Natural killer cell (primary cell): Measurements from ENCODE around the gene DEFB132. TPM values are rescaled to one million over a fixed set of nuclear protein-coding genes. Genes with fewer than 3 reads are reported as not detected.

Experiments
- ATAC-seq, 3 donors: fragments of 150-1000 bp in 2 of 3; fragments of 200-7000 bp in 1 of 3; cut with Tn5 transposase; 1 replicate in 1 of 3; 2 replicates in 2 of 3; pipeline ENCODE4 v1.10.0; 2021; ENCODE audit warnings: mild to moderate bottlenecking in 2 of 3, moderate library complexity in 2 of 3
- DNase-seq, 2 donors: peaks; one replicate each; pipeline versions ENCODE4 v3.0.0 to v3.0.0-alpha.2; 2013 to 2021; ENCODE audit warnings: mixed read lengths in 1 of 2
- H3K27ac ChIP-seq: one replicate; pipeline ENCODE4 v1.5.1; 2013; ENCODE audit warnings: mild to moderate bottlenecking, low read length
- H3K27me3 ChIP-seq: one replicate; pipeline ENCODE4 v1.6.1; 2013; ENCODE audit warnings: low read length; ENCODE audit not compliant: control insufficient read depth, insufficient read depth
- H3K36me3 ChIP-seq: one replicate; pipeline ENCODE4 v1.6.1; 2013; ENCODE audit warnings: low read length; ENCODE audit not compliant: control insufficient read depth, insufficient read depth
- H3K4me1 ChIP-seq: one replicate; pipeline ENCODE4 v1.6.1; 2013; ENCODE audit warnings: low read length; ENCODE audit not compliant: control insufficient read depth, insufficient read depth
- H3K4me3 ChIP-seq: one replicate; pipeline ENCODE4 v1.5.1; 2013; ENCODE audit warnings: low read length
- H3K9me3 ChIP-seq: one replicate; pipeline ENCODE4 v1.6.1; 2013; ENCODE audit warnings: low read length; ENCODE audit not compliant: control insufficient read depth, insufficient read depth
- H3K27ac Mint-ChIP-seq, 2 donors: one replicate each; pipeline ENCODE4 v1.8.0; 2022; ENCODE audit warnings: mild to moderate bottlenecking in 2 of 2, mixed read lengths in 2 of 2, moderate library complexity in 1 of 2
- H3K27me3 Mint-ChIP-seq, 2 donors: one replicate each; pipeline ENCODE4 v1.8.0; 2022; ENCODE audit warnings: low read depth in 2 of 2, mixed read lengths in 2 of 2
- H3K36me3 Mint-ChIP-seq: one replicate; pipeline ENCODE4 v1.8.0; 2022; ENCODE audit warnings: mixed read lengths
- H3K4me1 Mint-ChIP-seq, 2 donors: one replicate each; pipeline ENCODE4 v1.8.0; 2022; ENCODE audit warnings: mixed read lengths in 2 of 2
- H3K4me3 Mint-ChIP-seq: one replicate; pipeline ENCODE4 v1.8.0; 2022; ENCODE audit warnings: mild to moderate bottlenecking, moderate library complexity, mixed read lengths
- H3K9me3 Mint-ChIP-seq, 2 donors: one replicate each; pipeline ENCODE4 v1.8.0; 2022; ENCODE audit warnings: mixed read lengths in 2 of 2
- WGBS: methylation state at CpG from one replicate; pipeline ENCODE4 v1.1.7; 2013; ENCODE audit warnings: missing lambda C conversion rate; ENCODE audit not compliant: insufficient coverage; 5-methylcytosine and 5-hydroxymethylcytosine counted together
- intact Hi-C: fragments of 100-400 bp; cut with micrococcal nuclease; formaldehyde crosslinking; loops from one replicate; pipeline ENCODE4 v1.14.2; 2022
- total RNA-seq, 4 donors: library from RNA; stranded (reverse); fragments of 120-200 nt in 1 of 4; gene quantifications; one replicate each; pipeline versions ENCODE4 v1.2.3 to v1.2.4, GENCODE V29; 2013 to 2022
- TF ChIP-seq, protein P1 (sequence below): fragments of 200-600 bp; IDR thresholded peaks from one replicate; pipeline ENCODE4 v1.8.0; 2022; ENCODE audit warnings: antibody characterized with exemption

DEFB132 gene
- total RNA-seq, 3 donors from 2014 or later (not counting 1 experiment from before 2014, with no cell fraction given), result not detected

DNA sequence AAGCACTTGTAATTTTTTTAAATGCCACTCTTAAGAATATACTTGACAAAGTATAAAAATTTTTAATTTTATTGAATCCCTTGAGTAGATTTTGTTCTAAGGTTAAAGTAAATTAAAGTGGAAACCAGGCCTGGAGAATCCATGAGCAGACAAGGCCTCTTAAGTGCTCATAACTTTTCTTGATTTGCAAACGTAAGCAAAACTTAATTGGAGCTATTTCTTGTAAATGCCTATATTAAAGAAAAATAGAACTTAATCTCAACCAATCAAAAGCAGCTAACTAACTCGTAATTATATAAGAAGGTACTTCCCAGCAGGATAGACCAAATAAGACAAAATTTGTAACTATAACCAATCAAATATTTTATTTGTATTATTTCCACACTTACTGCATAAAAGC lies 43.1 kb upstream of the DEFB132 start:
- no peak overlapping the region for H3K27ac Mint-ChIP-seq
- no peak for ATAC-seq

DNA sequence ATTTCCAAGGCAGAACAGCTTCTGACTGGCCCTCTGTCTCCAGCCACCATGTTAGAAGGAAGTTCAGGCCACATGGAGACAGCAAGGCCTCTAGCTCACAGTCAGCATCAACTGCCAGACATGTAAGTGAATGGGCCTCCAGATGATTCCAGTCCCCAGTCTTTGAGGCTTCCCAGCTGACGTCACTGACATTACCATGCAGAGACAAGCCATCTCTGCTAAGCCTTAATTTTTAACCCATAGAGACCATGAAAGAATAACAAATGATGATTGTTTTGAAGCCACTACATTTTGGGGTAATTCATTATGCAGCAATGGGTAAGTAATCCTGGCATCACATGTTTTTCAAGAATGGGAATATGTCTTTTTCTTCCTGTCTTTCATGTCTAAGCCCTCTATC lies 41.7 kb upstream of the DEFB132 start:
- Mint-ChIP-seq H3K4me1 (no peaks in the 10 kb centered on the region), H3K9me3 (no peaks in the 10 kb centered on the region), H3K36me3 (no peaks in the 10 kb centered on the region), H3K27ac (no peak overlapping the region), H3K4me3 (no peak overlapping the region), H3K27me3 (peaks cover 26 to 53% of the 10 kb centered on the region in 2 donors)
- Histone ChIP-seq H3K27ac (no peak overlapping the region), H3K36me3 (no peaks in the 10 kb centered on the region), H3K27me3 (peaks cover 4% of the 10 kb centered on the region), H3K4me3 (no peak overlapping the region), H3K9me3 (no peaks in the 10 kb centered on the region), H3K4me1 (no peaks in the 10 kb centered on the region)
- 93% methylated on average over 1 of the region's 1 CpG for WGBS
- intact Hi-C loops, result no loop called here
- no peak for ATAC-seq
- no peak for DNase-seq
- TF ChIP-seq, protein P1, sequence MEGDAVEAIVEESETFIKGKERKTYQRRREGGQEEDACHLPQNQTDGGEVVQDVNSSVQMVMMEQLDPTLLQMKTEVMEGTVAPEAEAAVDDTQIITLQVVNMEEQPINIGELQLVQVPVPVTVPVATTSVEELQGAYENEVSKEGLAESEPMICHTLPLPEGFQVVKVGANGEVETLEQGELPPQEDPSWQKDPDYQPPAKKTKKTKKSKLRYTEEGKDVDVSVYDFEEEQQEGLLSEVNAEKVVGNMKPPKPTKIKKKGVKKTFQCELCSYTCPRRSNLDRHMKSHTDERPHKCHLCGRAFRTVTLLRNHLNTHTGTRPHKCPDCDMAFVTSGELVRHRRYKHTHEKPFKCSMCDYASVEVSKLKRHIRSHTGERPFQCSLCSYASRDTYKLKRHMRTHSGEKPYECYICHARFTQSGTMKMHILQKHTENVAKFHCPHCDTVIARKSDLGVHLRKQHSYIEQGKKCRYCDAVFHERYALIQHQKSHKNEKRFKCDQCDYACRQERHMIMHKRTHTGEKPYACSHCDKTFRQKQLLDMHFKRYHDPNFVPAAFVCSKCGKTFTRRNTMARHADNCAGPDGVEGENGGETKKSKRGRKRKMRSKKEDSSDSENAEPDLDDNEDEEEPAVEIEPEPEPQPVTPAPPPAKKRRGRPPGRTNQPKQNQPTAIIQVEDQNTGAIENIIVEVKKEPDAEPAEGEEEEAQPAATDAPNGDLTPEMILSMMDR, result no peak

More for the DNA sequence above, 43.1 kb upstream of the DEFB132 start:
- H3K4me3 Mint-ChIP-seq, result no peak overlapping the region
- Histone ChIP-seq H3K4me3 (no peak overlapping the region), H3K4me1 (no peaks in the 10 kb centered on the region), H3K27ac (no peak overlapping the region), H3K9me3 (no peaks in the 10 kb centered on the region), H3K36me3 (no peaks in the 10 kb centered on the region), H3K27me3 (no peaks in the 10 kb centered on the region)
- peaks cover 14 to 39% of the 10 kb centered on the region in 2 donors for H3K27me3 Mint-ChIP-seq
- H3K4me1 Mint-ChIP-seq, result no peaks in the 10 kb centered on the region
- intact Hi-C loops, result no loop called here
- no CpG with 5 or more reads among the region's 2 CpGs for whole genome bisulfite sequencing
- H3K36me3 Mint-ChIP-seq, result no peaks in the 10 kb centered on the region
- H3K9me3 Mint-ChIP-seq, result no peaks in the 10 kb centered on the region
- TF ChIP-seq, protein P1, result no peak
- no peak for DNase-seq

DNA sequence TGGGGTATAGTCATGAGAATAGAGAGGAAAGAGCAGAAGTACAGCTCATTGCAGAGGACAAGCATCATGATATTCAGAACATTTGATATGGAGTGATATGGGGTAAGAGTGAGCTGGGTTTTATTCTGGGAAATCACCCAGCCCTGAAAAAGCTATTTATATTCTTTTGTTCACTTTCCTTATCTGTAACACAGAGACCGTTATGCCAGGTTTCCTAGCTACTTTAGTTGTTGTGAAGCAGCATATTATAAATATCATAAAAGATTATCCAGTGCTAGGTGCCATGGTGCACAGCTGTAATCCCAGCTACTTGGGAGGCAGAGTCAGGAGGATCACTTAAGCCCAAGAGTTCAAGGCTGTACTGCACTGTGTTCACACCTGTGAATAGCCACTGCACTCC lies 40.3 kb upstream of the DEFB132 start:
- no peak for DNase-seq
- Mint-ChIP-seq H3K9me3 (no peaks in the 10 kb centered on the region), H3K27ac (no peak overlapping the region), H3K4me3 (no peak overlapping the region), H3K27me3 (peaks cover 32 to 67% of the 10 kb centered on the region in 2 donors), H3K36me3 (no peaks in the 10 kb centered on the region), H3K4me1 (no peaks in the 10 kb centered on the region)
- H3K9me3 ChIP-seq, result no peaks in the 10 kb centered on the region
- ATAC-seq, result no peak
- H3K4me1 ChIP-seq, result no peaks in the 10 kb centered on the region
- no peaks in the 10 kb centered on the region for H3K36me3 ChIP-seq
- TF ChIP-seq, protein P1, result no peak
- WGBS, result 100% methylated on average over 1 of the region's 1 CpG
- intact Hi-C loops, result no loop called here
- H3K4me3 ChIP-seq, result no peak overlapping the region
- H3K27me3 ChIP-seq, result peaks cover 4% of the 10 kb centered on the region
- H3K27ac ChIP-seq, result no peak overlapping the region
